K562 (cell line): Measurements from ENCODE around the gene SNRPA. TPM values are rescaled to one million over a fixed set of nuclear protein-coding genes. Genes with fewer than 3 reads are reported as not detected.

Experiments
- ADNP ChIP-seq: fragments of 200-800 bp; sonication (Bioruptor generic); IDR thresholded peaks from 2 replicates; pipeline ENCODE4 v1.6.1; 2016; ENCODE audit warnings: missing genetic modification characterization, missing compliant biosample characterization
- ATF2 ChIP-seq: sonication (generic); formaldehyde crosslinking; IDR thresholded peaks from 2 replicates; pipeline ENCODE4 v1.8.1; 2022; ENCODE audit warnings: missing genetic modification reagents
- GATAD2B ChIP-seq: fragments of 450-650 bp; IDR thresholded peaks from 2 replicates; pipeline ENCODE4 v1.6.1; 2017; ENCODE audit warnings: mild to moderate bottlenecking, borderline replicate concordance
- STAT5A ChIP-seq: IDR thresholded peaks from 2 replicates; pipeline ENCODE4 v1.6.1; 2012; ENCODE audit warnings: low read length, inconsistent platforms, borderline replicate concordance
- THRA ChIP-seq: fragments of 450-650 bp; IDR thresholded peaks from 2 replicates; pipeline ENCODE4 v1.6.1; 2017; ENCODE audit warnings: mild to moderate bottlenecking, moderate library complexity
- ZNF224 ChIP-seq: sonication (generic); formaldehyde crosslinking; IDR thresholded peaks from 2 replicates; pipeline ENCODE4 v1.8.0; 2022; ENCODE audit warnings: mild to moderate bottlenecking, missing genetic modification reagents
- ZNF280B ChIP-seq: fragments of 250-450 bp; sonication (Bioruptor Pico); IDR thresholded peaks from 2 replicates; pipeline ENCODE4 v1.5.1; 2021; ENCODE audit warnings: mild to moderate bottlenecking
- ZNF717 ChIP-seq: fragments of 250-450 bp; sonication (Bioruptor Pico); IDR thresholded peaks from 2 replicates; pipeline ENCODE4 v1.5.0; 2021
- polyA plus RNA-seq, 8 experiments: library from polyadenylated mRNA; depleted of rRNA in 4 of 8; stranded (reverse) in 5 of 8; unstranded in 3 of 8; fragments of >200 nt; fragmentation: Nextera tagmentation in 2 of 8; fragmentation: Illumina TruSeq in 1 of 8; extraction: Ambion mirVana in 2 of 8; extraction: Trizol in 1 of 8; gene quantifications; 2 replicates each; pipeline versions ENCODE4 v1.2.1 to v1.2.3, GENCODE V29; 2011 to 2014; ENCODE audit warnings: inconsistent platforms in 1 of 8, missing spikeins in 1 of 8
- total RNA-seq, 7 experiments: library from RNA; depleted of rRNA in 6 of 7; stranded (reverse); fragments of >200 nt in 6 of 7; fragmentation: Illumina TruSeq in 2 of 7; extraction: Trizol in 2 of 7; gene quantifications; 2 replicates each; pipeline versions ENCODE4 v1.2.1 to v1.2.3, GENCODE V29; 2011 to 2021; ENCODE audit warnings: low replicate concordance in 1 of 7
- TF ChIP-seq, protein P1 (sequence below): sonication (generic); formaldehyde crosslinking; IDR thresholded peaks from 2 replicates; pipeline ENCODE4 v1.8.1; 2023; ENCODE audit warnings: mild to moderate bottlenecking, missing genetic modification reagents
- TF ChIP-seq, protein P2 (sequence below), 2 experiments: fragments of 450-650 bp; formaldehyde crosslinking in 1 of 2; IDR thresholded peaks; 2 replicates each; pipeline versions ENCODE4 v1.4.0 to v1.6.1; 2014 to 2020; ENCODE audit warnings: mild to moderate bottlenecking in 2 of 2, borderline replicate concordance in 1 of 2, low read depth in 1 of 2
- TF ChIP-seq, protein P3 (sequence below): sonication (generic); formaldehyde crosslinking; IDR thresholded peaks from 2 replicates; pipeline ENCODE4 v1.8.1; 2022; ENCODE audit warnings: missing genetic modification reagents

The SNRPA gene
- total and polyA plus RNA-seq, 9 of the 15 experiments (the other 6 are each of a cell fraction or from before 2014, with no cell fraction given): 16.3 to 311 (median 193) TPM

DNA sequence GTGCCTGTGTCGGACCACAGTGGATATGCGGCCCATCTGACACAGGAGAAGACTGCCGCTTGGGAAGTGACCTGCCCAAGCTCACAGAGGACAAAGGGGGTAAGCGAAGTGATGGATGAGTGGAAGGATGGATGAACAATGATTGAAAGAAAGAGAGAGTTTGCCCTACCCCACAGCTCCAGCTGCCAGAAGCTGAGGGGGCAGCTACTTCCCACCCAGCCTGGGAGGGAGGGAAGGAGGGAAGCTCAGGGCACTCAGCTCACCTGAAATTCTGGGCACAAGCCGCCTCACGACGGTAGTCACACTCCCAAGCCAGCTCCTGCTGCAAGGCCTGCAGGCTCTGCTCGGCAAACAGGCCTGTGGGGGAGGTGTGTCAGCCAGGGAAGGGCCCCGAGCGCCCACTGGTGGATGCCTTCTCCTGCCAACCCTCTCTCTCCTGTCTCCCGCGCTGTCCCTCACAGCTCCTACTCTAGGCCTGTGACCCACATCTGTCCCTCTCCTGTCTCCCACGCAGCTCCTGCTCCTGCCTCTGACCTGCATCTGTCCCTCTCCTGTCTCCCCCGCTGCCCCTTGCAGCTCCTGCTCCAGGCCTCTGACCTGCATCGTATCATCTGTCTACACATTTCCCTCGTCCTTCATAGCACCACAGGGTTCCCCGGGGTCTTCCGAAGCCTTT, 48.5 kb upstream of the SNRPA start (continued):
- TF ChIP-seq, protein P1, sequence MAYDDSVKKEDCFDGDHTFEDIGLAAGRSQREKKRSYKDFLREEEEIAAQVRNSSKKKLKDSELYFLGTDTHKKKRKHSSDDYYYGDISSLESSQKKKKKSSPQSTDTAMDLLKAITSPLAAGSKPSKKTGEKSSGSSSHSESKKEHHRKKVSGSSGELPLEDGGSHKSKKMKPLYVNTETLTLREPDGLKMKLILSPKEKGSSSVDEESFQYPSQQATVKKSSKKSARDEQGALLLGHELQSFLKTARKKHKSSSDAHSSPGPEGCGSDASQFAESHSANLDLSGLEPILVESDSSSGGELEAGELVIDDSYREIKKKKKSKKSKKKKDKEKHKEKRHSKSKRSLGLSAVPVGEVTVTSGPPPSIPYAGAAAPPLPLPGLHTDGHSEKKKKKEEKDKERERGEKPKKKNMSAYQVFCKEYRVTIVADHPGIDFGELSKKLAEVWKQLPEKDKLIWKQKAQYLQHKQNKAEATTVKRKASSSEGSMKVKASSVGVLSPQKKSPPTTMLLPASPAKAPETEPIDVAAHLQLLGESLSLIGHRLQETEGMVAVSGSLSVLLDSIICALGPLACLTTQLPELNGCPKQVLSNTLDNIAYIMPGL: no peak
- TF ChIP-seq, protein P2, sequence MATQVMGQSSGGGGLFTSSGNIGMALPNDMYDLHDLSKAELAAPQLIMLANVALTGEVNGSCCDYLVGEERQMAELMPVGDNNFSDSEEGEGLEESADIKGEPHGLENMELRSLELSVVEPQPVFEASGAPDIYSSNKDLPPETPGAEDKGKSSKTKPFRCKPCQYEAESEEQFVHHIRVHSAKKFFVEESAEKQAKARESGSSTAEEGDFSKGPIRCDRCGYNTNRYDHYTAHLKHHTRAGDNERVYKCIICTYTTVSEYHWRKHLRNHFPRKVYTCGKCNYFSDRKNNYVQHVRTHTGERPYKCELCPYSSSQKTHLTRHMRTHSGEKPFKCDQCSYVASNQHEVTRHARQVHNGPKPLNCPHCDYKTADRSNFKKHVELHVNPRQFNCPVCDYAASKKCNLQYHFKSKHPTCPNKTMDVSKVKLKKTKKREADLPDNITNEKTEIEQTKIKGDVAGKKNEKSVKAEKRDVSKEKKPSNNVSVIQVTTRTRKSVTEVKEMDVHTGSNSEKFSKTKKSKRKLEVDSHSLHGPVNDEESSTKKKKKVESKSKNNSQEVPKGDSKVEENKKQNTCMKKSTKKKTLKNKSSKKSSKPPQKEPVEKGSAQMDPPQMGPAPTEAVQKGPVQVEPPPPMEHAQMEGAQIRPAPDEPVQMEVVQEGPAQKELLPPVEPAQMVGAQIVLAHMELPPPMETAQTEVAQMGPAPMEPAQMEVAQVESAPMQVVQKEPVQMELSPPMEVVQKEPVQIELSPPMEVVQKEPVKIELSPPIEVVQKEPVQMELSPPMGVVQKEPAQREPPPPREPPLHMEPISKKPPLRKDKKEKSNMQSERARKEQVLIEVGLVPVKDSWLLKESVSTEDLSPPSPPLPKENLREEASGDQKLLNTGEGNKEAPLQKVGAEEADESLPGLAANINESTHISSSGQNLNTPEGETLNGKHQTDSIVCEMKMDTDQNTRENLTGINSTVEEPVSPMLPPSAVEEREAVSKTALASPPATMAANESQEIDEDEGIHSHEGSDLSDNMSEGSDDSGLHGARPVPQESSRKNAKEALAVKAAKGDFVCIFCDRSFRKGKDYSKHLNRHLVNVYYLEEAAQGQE (IDR thresholded peaks at IDR 0.05; ENCODE audit: borderline replicate concordance): peak; percentile 88
- TF ChIP-seq, protein P2 (CRISPR knock-in tag; IDR thresholded peaks at IDR 0.05; ENCODE audit: low read depth): no peak
- TF ChIP-seq ZNF280B (no peak), ZNF224 (CRISPR knock-in tag) (no peak), GATAD2B (no peak), ADNP (tag) (no peak), ZNF717 (CRISPR knock-in tag) (no peak), THRA (no peak), STAT5A (no peak), ATF2 (no peak)
- TF ChIP-seq, protein P3, sequence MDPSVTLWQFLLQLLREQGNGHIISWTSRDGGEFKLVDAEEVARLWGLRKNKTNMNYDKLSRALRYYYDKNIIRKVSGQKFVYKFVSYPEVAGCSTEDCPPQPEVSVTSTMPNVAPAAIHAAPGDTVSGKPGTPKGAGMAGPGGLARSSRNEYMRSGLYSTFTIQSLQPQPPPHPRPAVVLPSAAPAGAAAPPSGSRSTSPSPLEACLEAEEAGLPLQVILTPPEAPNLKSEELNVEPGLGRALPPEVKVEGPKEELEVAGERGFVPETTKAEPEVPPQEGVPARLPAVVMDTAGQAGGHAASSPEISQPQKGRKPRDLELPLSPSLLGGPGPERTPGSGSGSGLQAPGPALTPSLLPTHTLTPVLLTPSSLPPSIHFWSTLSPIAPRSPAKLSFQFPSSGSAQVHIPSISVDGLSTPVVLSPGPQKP (CRISPR knock-in tag): no peak
